Fibroblast of the aortic adventitia (primary cell): ENCODE data around the gene NEURL3. TPM values are rescaled to one million over a fixed set of nuclear protein-coding genes. Genes with fewer than 3 reads are reported as not detected.

Experiments
- DNase-seq: peaks from one replicate; pipeline ENCODE4 v3.0.0-alpha.2; 2010; ENCODE audit warnings: low read depth
- H3K4me3 ChIP-seq: 2 replicates; pipeline ENCODE4 v1.5.1; 2011; ENCODE audit warnings: low read depth, mild to moderate bottlenecking, control low read depth, low read length, moderate library complexity
- CTCF ChIP-seq: IDR thresholded peaks from 2 replicates; pipeline ENCODE4 v1.5.1; 2011; ENCODE audit warnings: mild to moderate bottlenecking, low read length, control low read depth, inconsistent platforms; ENCODE audit not compliant: insufficient read depth
- total RNA-seq: library from RNA; depleted of rRNA; stranded (reverse); fragments of >200 nt; gene quantifications from 2 replicates; pipeline ENCODE4 v1.2.3, GENCODE V29; 2012; ENCODE audit warnings: low replicate concordance

Gene NEURL3
- total RNA-seq, 1 donor: not detected

GRCh38 chr2:96546797-96547196, 41.6 kb upstream of the NEURL3 start:
- no peak for TF ChIP-seq CTCF
- no peak overlapping the region for H3K4me3 ChIP-seq
- no peak for DNase-seq

DNA sequence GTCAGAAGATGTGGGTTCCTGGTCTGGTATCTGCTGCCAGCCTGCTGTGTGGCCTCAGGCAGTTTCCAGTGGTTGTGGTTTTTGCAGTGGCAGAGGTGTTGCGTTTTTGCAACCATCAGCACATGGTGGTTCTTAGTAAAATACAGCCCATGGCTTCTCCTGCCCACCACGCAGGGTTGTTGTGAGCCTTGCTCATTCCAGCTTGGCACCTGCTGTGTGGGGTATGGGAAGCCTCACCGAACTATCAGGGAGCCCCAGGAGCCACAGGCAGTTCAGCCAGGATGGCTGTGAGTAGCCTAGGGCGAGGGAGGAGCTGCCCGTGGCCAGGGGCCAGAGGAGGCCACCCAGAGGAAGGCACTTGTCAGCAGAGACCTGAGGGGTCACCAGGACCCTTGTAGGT, 41.2 kb upstream of the NEURL3 start:
- no peak for TF ChIP-seq CTCF

GRCh38 chr2:96542357-96542977, 37.3 kb upstream of the NEURL3 start:
- no peak overlapping the region for H3K4me3 ChIP-seq
- DNase-seq: no peak
- TF ChIP-seq CTCF: no peak

More for the DNA sequence above, 41.2 kb upstream of the NEURL3 start:
- no peak for DNase-seq
- no peak overlapping the region for H3K4me3 ChIP-seq

DNA sequence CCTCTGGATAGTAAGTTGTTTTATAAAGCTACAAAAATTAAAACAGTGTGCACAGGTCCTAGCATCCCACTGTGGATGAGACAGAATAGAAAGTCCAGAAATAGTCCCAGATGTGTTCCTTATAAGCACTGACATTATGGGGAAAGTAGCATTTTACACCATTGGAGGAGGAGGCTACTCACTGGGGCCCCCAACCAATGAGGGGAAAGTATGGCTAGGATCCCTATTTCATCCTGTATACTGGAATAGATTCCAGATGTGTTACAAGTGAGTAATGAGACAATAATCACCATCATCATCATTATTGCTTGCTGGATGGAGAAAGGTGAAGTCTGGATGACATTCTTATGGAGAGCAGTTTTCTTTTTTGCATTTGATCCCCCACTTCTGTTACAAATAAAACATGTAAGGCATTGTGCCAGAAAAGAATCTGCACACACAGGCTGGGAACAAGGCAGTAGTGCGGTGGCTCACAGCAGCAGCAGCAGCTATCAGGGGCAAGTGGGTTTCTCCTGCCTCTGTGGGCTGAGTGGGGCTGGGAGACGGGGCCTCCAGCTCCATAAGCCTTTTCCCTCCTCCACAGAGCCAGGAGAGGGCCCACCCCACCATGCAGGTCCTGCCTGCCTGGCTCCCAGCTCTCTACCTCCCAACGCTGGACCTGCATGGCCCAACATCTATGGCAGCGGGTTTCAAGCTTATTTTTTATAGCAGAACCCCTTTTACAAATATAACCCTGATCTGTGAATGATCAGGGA, 36.4 kb upstream of the NEURL3 start:
- no peak overlapping the region for H3K4me3 ChIP-seq
- DNase-seq: no peak
- TF ChIP-seq CTCF: no peak

- H3K4me3 ChIP-seq: no peak overlapping the region
- peak; percentile 41 for DNase-seq
- TF ChIP-seq CTCF: no peak
Measured at GRCh38 chr2:96540136-96540535, 35.0 kb upstream of the NEURL3 start.

DNA sequence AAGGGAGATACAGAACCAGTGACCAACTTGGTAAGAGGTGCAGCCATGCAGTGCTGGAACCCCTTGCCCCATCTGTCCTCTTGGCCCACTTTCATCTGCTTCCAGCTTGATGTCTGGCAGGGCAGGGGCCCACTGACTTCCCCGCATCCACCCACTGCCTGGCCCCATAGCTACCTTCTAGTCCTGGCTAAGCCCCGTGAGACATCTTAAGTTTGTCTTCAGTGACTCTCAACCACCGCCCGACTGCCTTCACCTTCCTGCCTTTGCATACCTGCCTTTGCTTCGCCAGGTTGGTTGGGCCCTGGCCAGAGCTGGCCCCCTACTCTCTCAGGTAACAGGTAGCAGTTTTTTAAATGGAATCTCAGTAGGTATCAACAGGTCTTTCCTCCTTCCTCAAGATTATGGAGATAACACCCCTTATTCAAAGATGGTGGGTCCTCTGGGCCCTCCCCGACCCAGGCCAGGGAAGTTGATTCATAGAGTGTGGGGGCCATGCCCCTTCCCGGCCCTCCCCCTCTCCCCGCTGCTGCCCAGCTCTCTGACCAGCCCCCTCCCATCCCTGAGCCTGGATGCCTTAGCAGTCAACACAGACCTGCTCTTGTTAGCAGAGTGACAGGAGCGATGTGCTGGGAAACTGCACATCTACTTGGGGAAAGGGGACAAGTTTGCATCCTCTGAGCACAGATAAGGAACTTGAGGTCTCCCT, 34.2 kb upstream of the NEURL3 start:
- DNase-seq: no peak
- TF ChIP-seq CTCF: no peak
- no peak overlapping the region for H3K4me3 ChIP-seq
